OCI-LY1 (cell line): ENCODE results near the gene MOB3A.

Experiments
- H2AFZ ChIP-seq: fragments of 200-600 bp; sonication (generic), shearing (Covaris generic); 2 replicates; pipeline ENCODE4 v1.6.0; 2014; ENCODE audit warnings: antibody characterized with exemption, mild to moderate bottlenecking, low read length
- H3F3A ChIP-seq: fragments of 200-600 bp; sonication (generic), shearing (Covaris generic); 2 replicates; pipeline ENCODE4 v1.6.0; 2014; ENCODE audit warnings: mild to moderate bottlenecking, antibody characterized with exemption, low read length, moderate library complexity; ENCODE audit not compliant: insufficient read depth
- H3K27ac ChIP-seq: fragments of 200-600 bp; sonication (generic); 2 replicates; pipeline ENCODE4 v1.5.1; 2014; ENCODE audit warnings: low read length, mixed run types, mild to moderate bottlenecking, low read depth; ENCODE audit not compliant: poor library complexity, severe bottlenecking
- H3K27me3 ChIP-seq: fragments of 200-600 bp; sonication (generic); 2 replicates; pipeline ENCODE4 v1.6.0; 2014; ENCODE audit warnings: antibody characterized with exemption, mild to moderate bottlenecking, low read length, moderate library complexity; ENCODE audit not compliant: insufficient read depth
- H3K36me3 ChIP-seq: fragments of 200-600 bp; sonication (generic); 2 replicates; pipeline ENCODE4 v1.6.1; 2014; ENCODE audit warnings: mild to moderate bottlenecking, antibody characterized with exemption, low read length, moderate library complexity, mixed read lengths; ENCODE audit not compliant: insufficient read depth
- H3K4me1 ChIP-seq: fragments of 200-600 bp; sonication (generic); 2 replicates; pipeline ENCODE4 v1.5.1; 2014; ENCODE audit warnings: mild to moderate bottlenecking, low read length, moderate library complexity; ENCODE audit not compliant: insufficient read depth, severe bottlenecking
- H3K4me2 ChIP-seq: fragments of 200-600 bp; sonication (generic), shearing (Covaris generic); 2 replicates; pipeline ENCODE4 v1.6.1; 2014; ENCODE audit warnings: low read length
- H3K4me3 ChIP-seq: fragments of 200-600 bp; sonication (generic); 2 replicates; pipeline ENCODE4 v1.5.1; 2014; ENCODE audit warnings: low read length, low read depth, mild to moderate bottlenecking, mixed read lengths; ENCODE audit not compliant: poor library complexity, severe bottlenecking
- H3K79me2 ChIP-seq: fragments of 200-600 bp; shearing (Covaris generic); 2 replicates; pipeline ENCODE4 v1.6.1; 2016; ENCODE audit warnings: mixed run types, low read length, mixed read lengths; ENCODE audit not compliant: insufficient read depth
- H3K9ac ChIP-seq: fragments of 200-600 bp; sonication (generic), shearing (Covaris generic); 2 replicates; pipeline ENCODE4 v1.6.1; 2014; ENCODE audit warnings: mild to moderate bottlenecking, low read length, mixed read lengths
- H3K9me2 ChIP-seq: fragments of 200-600 bp; sonication (generic), shearing (Covaris generic); 2 replicates; pipeline ENCODE4 v1.6.1; 2014; ENCODE audit warnings: low read depth, mild to moderate bottlenecking, low read length, mixed read lengths
- H3K9me3 ChIP-seq: fragments of 200-600 bp; shearing (Covaris generic); 2 replicates; pipeline ENCODE4 v1.6.1; 2014; ENCODE audit warnings: low read length, mixed read lengths
- H4K20me1 ChIP-seq: fragments of 200-600 bp; sonication (generic), shearing (Covaris generic); 2 replicates; pipeline ENCODE4 v1.6.0; 2016; ENCODE audit warnings: mild to moderate bottlenecking, low read length; ENCODE audit not compliant: insufficient read depth
- CTCF ChIP-seq: fragments of 200-600 bp; sonication (generic), shearing (Covaris generic); IDR thresholded peaks from 2 replicates; pipeline ENCODE4 v1.5.1; 2017; ENCODE audit warnings: mild to moderate bottlenecking, antibody characterized with exemption, low read length, moderate library complexity, mixed read lengths
- EZH2 ChIP-seq: fragments of 200-600 bp; sonication (generic), shearing (Covaris generic); IDR thresholded peaks from 2 replicates; pipeline ENCODE4 v1.8.0; 2017; ENCODE audit warnings: borderline replicate concordance, mixed run types, mild to moderate bottlenecking, antibody characterized with exemption, low read length, moderate library complexity, mixed read lengths

MOB3A gene

GRCh38 chr19:2127758-2128157 is 31.6 kb upstream of the MOB3A start:
- no peak overlapping the region for H3K27ac ChIP-seq
- no peak overlapping the region for H3K9ac ChIP-seq
- peaks cover 20% of the 10 kb centered on the region for H3K36me3 ChIP-seq
- no peaks in the 10 kb centered on the region for H4K20me1 ChIP-seq
- H3K9me3 ChIP-seq: no peaks in the 10 kb centered on the region
- H2AFZ ChIP-seq: no peak overlapping the region
- H3K79me2 ChIP-seq: no peaks in the 10 kb centered on the region
- H3K4me3 ChIP-seq: no peak overlapping the region
- no peaks in the 10 kb centered on the region for H3F3A ChIP-seq
- no peaks in the 10 kb centered on the region for H3K9me2 ChIP-seq
- H3K4me1 ChIP-seq: no peaks in the 10 kb centered on the region
- no peak overlapping the region for H3K4me2 ChIP-seq
- H3K27me3 ChIP-seq: no peaks in the 10 kb centered on the region
- TF ChIP-seq CTCF: no peak
- no peak for TF ChIP-seq EZH2

GRCh38 chr19:2126879-2127518 is 30.9 kb upstream of the MOB3A start:
- no peak for TF ChIP-seq CTCF
- no peak for TF ChIP-seq EZH2
- Histone ChIP-seq H3K9me3 (no peaks in the 10 kb centered on the region), H3K4me2 (no peak overlapping the region), H3K27me3 (no peaks in the 10 kb centered on the region), H3F3A (no peaks in the 10 kb centered on the region), H3K4me3 (no peak overlapping the region), H3K79me2 (no peaks in the 10 kb centered on the region), H3K9me2 (no peaks in the 10 kb centered on the region), H3K36me3 (peaks cover 18% of the 10 kb centered on the region), H3K9ac (no peak overlapping the region), H2AFZ (no peak overlapping the region), H4K20me1 (no peaks in the 10 kb centered on the region), H3K4me1 (no peaks in the 10 kb centered on the region), H3K27ac (no peak overlapping the region)

GRCh38 chr19:2123682-2124387 is 27.7 kb upstream of the MOB3A start:
- Histone ChIP-seq H4K20me1 (no peaks in the 10 kb centered on the region), H3K9me3 (no peaks in the 10 kb centered on the region), H3K27me3 (no peaks in the 10 kb centered on the region), H3K4me1 (no peaks in the 10 kb centered on the region), H2AFZ (no peak overlapping the region), H3K79me2 (no peaks in the 10 kb centered on the region), H3K9ac (no peak overlapping the region), H3K4me3 (no peak overlapping the region), H3K36me3 (peaks cover 25% of the 10 kb centered on the region), H3K27ac (no peak overlapping the region), H3K4me2 (no peak overlapping the region), H3K9me2 (no peaks in the 10 kb centered on the region), H3F3A (no peaks in the 10 kb centered on the region)
- TF ChIP-seq EZH2 (no peak), CTCF (no peak)
